ENCODE data around the gene NFYC.
A peak's percentile ranks its signal among the peaks of the same experiment; 100 is the strongest.

The NFYC gene

GRCh38 chr1:40808444-40808843 lies 116.9 kb downstream of the NFYC start:
- no peak for DNase-seq (ENCODE audit: extremely low read depth, low read depth)
- no peak for TF ChIP-seq CTCF (IDR thresholded peaks at IDR 0.05; ENCODE audit: low read depth, low read length, missing control alignments)
- H3K4me3 ChIP-seq (replicated peaks; ENCODE audit: low read depth, low read length): no peak overlapping the region

- H3K4me3 ChIP-seq (replicated peaks; ENCODE audit: low read depth, low read length): no peak overlapping the region
- no peak for TF ChIP-seq CTCF (IDR thresholded peaks at IDR 0.05; ENCODE audit: low read depth, low read length, missing control alignments)
- DNase-seq (ENCODE audit: extremely low read depth, low read depth): no peak
Measured at GRCh38 chr1:40808909-40809308, 117.4 kb downstream of the NFYC start.

GRCh38 chr1:40810927-40811326 lies 119.4 kb downstream of the NFYC start:
- no peak for TF ChIP-seq CTCF (IDR thresholded peaks at IDR 0.05; ENCODE audit: low read depth, low read length, missing control alignments)
- no peak for DNase-seq (ENCODE audit: extremely low read depth, low read depth)
- no peak overlapping the region for H3K4me3 ChIP-seq (replicated peaks; ENCODE audit: low read depth, low read length)

GRCh38 chr1:40815420-40815819 lies 123.9 kb downstream of the NFYC start:
- no peak for TF ChIP-seq CTCF (IDR thresholded peaks at IDR 0.05; ENCODE audit: low read depth, low read length, missing control alignments)
- no peak overlapping the region for H3K4me3 ChIP-seq (replicated peaks; ENCODE audit: low read depth, low read length)
- DNase-seq (ENCODE audit: extremely low read depth, low read depth): no peak

GRCh38 chr1:40817791-40818263 lies 126.3 kb downstream of the NFYC start:
- H3K4me3 ChIP-seq (replicated peaks; ENCODE audit: low read depth, low read length): no peak overlapping the region; the same call in 1 of the 2 replicates
- no peak for DNase-seq (ENCODE audit: extremely low read depth, low read depth)
- TF ChIP-seq CTCF (IDR thresholded peaks at IDR 0.05; ENCODE audit: low read depth, low read length, missing control alignments): no peak

- peak; percentile 9 for DNase-seq (ENCODE audit: extremely low read depth, low read depth)
- TF ChIP-seq CTCF (IDR thresholded peaks at IDR 0.05; ENCODE audit: low read depth, low read length, missing control alignments): no peak
- H3K4me3 ChIP-seq (replicated peaks; ENCODE audit: low read depth, low read length): peak overlapping the region; percentile 34
Measured at GRCh38 chr1:40818264-40818961, 126.9 kb downstream of the NFYC start.

GRCh38 chr1:40819101-40819500 lies 127.6 kb downstream of the NFYC start:
- TF ChIP-seq CTCF (IDR thresholded peaks at IDR 0.05; ENCODE audit: low read depth, low read length, missing control alignments): no peak
- DNase-seq (ENCODE audit: extremely low read depth, low read depth): no peak
- no peak overlapping the region for H3K4me3 ChIP-seq (replicated peaks; ENCODE audit: low read depth, low read length)
